Measurements from ENCODE around the gene RMI1.

DNA sequence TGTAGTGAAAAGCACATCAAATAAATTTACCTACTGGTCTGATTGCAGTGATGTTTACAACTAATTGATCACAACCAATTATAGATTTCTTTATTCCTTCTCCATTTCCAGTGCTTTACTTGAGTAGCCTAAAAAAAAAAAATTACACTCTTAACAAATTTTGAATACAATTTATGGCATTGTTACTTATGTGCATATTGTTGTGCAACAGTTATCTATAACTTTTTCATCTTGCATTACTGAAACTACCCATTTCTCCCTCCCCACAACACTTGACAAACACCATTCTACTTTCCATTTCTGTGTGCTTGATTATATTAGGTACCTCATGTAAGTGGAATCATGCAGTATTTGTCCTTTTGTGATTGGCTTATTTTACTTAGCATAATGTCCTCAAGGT, 12.3 kb downstream of the RMI1 start:
- TF ChIP-seq ZC3H10 (CRISPR knock-in tag; IDR thresholded peaks at IDR 0.05) (no peak), ARNTL (CRISPR knock-in tag; IDR thresholded peaks at IDR 0.05; ENCODE audit: borderline replicate concordance, low read depth) (no peak), TCF4 (CRISPR knock-in tag; IDR thresholded peaks at IDR 0.05; ENCODE audit: borderline replicate concordance) (no peak), RARB (CRISPR knock-in tag; IDR thresholded peaks at IDR 0.05) (no peak)
- TF ChIP-seq, protein P1, sequence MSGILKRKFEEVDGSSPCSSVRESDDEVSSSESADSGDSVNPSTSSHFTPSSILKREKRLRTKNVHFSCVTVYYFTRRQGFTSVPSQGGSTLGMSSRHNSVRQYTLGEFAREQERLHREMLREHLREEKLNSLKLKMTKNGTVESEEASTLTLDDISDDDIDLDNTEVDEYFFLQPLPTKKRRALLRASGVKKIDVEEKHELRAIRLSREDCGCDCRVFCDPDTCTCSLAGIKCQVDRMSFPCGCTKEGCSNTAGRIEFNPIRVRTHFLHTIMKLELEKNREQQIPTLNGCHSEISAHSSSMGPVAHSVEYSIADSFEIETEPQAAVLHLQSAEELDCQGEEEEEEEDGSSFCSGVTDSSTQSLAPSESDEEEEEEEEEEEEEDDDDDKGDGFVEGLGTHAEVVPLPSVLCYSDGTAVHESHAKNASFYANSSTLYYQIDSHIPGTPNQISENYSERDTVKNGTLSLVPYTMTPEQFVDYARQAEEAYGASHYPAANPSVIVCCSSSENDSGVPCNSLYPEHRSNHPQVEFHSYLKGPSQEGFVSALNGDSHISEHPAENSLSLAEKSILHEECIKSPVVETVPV (CRISPR knock-in tag; IDR thresholded peaks at IDR 0.05) = no peak
